Peyer's patch (tissue), 4 donors: ENCODE measurements around the gene HACD2. TPM values are rescaled to one million over a fixed set of nuclear protein-coding genes. Genes with fewer than 3 reads are reported as not detected.

ENCODE experiments used
- DNase-seq, 3 donors: peaks; one replicate each; pipeline ENCODE4 v3.0.0-alpha.2; 2017 to 2019
- H3K27ac ChIP-seq, 4 donors: fragments of 200-600 bp; sonication (generic); one replicate each; pipeline ENCODE4 v1.5.1; 2016 to 2019
- H3K27me3 ChIP-seq, 2 donors: fragments of 200-600 bp; sonication (generic); one replicate each; pipeline ENCODE4 v1.5.1; 2019
- H3K36me3 ChIP-seq, 3 donors: fragments of 200-600 bp; sonication (generic); one replicate each; pipeline ENCODE4 v1.5.1; 2016 to 2019
- H3K4me1 ChIP-seq, 4 donors: fragments of 200-600 bp; sonication (generic); one replicate each; pipeline ENCODE4 v1.5.1; 2016 to 2019
- H3K4me3 ChIP-seq, 4 donors: fragments of 200-600 bp; sonication (generic); 1 replicate in 3 of 4; 2 replicates in 1 of 4; pipeline ENCODE4 v1.5.1; 2016 to 2019; ENCODE audit warnings: mild to moderate bottlenecking in 1 of 4
- H3K9me3 ChIP-seq, 4 donors: fragments of 200-600 bp; sonication (generic); one replicate each; pipeline ENCODE4 v1.5.1; 2016 to 2019; ENCODE audit warnings: mild to moderate bottlenecking in 1 of 4
- CTCF ChIP-seq, 6 experiments: fragments of 450-650 bp in 4 of 6; fragments of 200-600 bp in 2 of 6; sonication (generic) in 1 of 6; IDR thresholded peaks; one replicate each; pipeline ENCODE4 v1.5.1; 2017 to 2019; ENCODE audit warnings: antibody characterized with exemption in 6 of 6, mild to moderate bottlenecking in 3 of 6, moderate library complexity in 1 of 6
- POLR2A ChIP-seq, 2 donors: fragments of 450-650 bp; IDR thresholded peaks; one replicate each; pipeline ENCODE4 v1.5.1; 2017; ENCODE audit warnings: antibody characterized with exemption in 2 of 2, mild to moderate bottlenecking in 2 of 2, moderate library complexity in 2 of 2
- total RNA-seq, 4 donors: library from RNA; depleted of rRNA; stranded (reverse); fragments of >200 nt; gene quantifications; one replicate each; pipeline ENCODE4 v1.1.0, GENCODE V29; 2016

HACD2 gene
- total RNA-seq, 4 donors from 2014 or later = 19.8 to 53.6 (median 27.6) TPM

GRCh38 chr3:123597561-123597960 is 12.7 kb upstream of the HACD2 start:
- no peak for DNase-seq
- Histone ChIP-seq H3K27ac (no peak overlapping the region), H3K36me3 (no peaks in the 10 kb centered on the region), H3K4me1 (peaks cover 0 to 8% (median 0%) of the 10 kb centered on the region in 4 donors), H3K27me3 (no peaks in the 10 kb centered on the region), H3K9me3 (no peaks in the 10 kb centered on the region), H3K4me3 (no peak overlapping the region)
- no peak for TF ChIP-seq POLR2A (IDR thresholded peaks at IDR 0.05)
- no peak for TF ChIP-seq CTCF (IDR thresholded peaks at IDR 0.05)

- no peak overlapping the region for H3K27ac ChIP-seq
- TF ChIP-seq POLR2A (IDR thresholded peaks at IDR 0.05) (no peak), CTCF (IDR thresholded peaks at IDR 0.05) (no peak)
- H3K4me3 ChIP-seq = no peak overlapping the region
- no peaks in the 10 kb centered on the region for H3K27me3 ChIP-seq
- H3K9me3 ChIP-seq = peaks cover 0 to 6% (median 3%) of the 10 kb centered on the region in 4 donors
- H3K36me3 ChIP-seq = no peaks in the 10 kb centered on the region
- H3K4me1 ChIP-seq = no peaks in the 10 kb centered on the region
- no peak for DNase-seq
These were observed 10.7 kb upstream of the HACD2 start for GRCh38 chr3:123595396-123596180.

- TF ChIP-seq CTCF (IDR thresholded peaks at IDR 0.05) (no peak), POLR2A (IDR thresholded peaks at IDR 0.05) (no peak)
- Histone ChIP-seq H3K4me3 (no peak overlapping the region), H3K9me3 (peaks cover 0 to 11% (median 4%) of the 10 kb centered on the region in 4 donors), H3K27ac (no peak overlapping the region), H3K4me1 (no peaks in the 10 kb centered on the region), H3K27me3 (no peaks in the 10 kb centered on the region), H3K36me3 (no peaks in the 10 kb centered on the region)
- no peak for DNase-seq
These were observed 8.5 kb upstream of the HACD2 start for GRCh38 chr3:123593381-123593780.

- Histone ChIP-seq H3K4me1 (peaks cover 0 to 8% (median 0%) of the 10 kb centered on the region in 4 donors), H3K27ac (no peak overlapping the region), H3K4me3 (no peak overlapping the region), H3K27me3 (no peaks in the 10 kb centered on the region), H3K9me3 (peaks cover 0 to 11% (median 4%) of the 10 kb centered on the region in 4 donors), H3K36me3 (no peaks in the 10 kb centered on the region)
- DNase-seq = no peak
- no peak for TF ChIP-seq CTCF (IDR thresholded peaks at IDR 0.05)
- no peak for TF ChIP-seq POLR2A (IDR thresholded peaks at IDR 0.05)
These were observed 6.0 kb upstream of the HACD2 start for GRCh38 chr3:123590685-123591450.

- TF ChIP-seq POLR2A (IDR thresholded peaks at IDR 0.05) (no peak), CTCF (IDR thresholded peaks at IDR 0.05) (no peak)
- Histone ChIP-seq H3K27ac (no peak overlapping the region), H3K4me3 (no peak overlapping the region), H3K36me3 (no peaks in the 10 kb centered on the region), H3K9me3 (peaks cover 0 to 11% (median 4%) of the 10 kb centered on the region in 4 donors), H3K4me1 (peaks cover 0 to 19% (median 0%) of the 10 kb centered on the region in 4 donors), H3K27me3 (no peaks in the 10 kb centered on the region)
- no peak for DNase-seq
These were observed 2.5 kb upstream of the HACD2 start for GRCh38 chr3:123587401-123587800.
